OCI-M2 (cell line): Measurements from ENCODE around the gene SERTAD2.

Experiments
- DNase-seq: peaks from one replicate; lab custom pipeline; 2025; ENCODE audit not compliant: unreplicated experiment; lab: John Stamatoyannopoulos, UW

Gene SERTAD2

GRCh38 chr2:64649626-64650025 lies 4.1 kb downstream of the SERTAD2 start:
- no peak for DNase-seq

DNA sequence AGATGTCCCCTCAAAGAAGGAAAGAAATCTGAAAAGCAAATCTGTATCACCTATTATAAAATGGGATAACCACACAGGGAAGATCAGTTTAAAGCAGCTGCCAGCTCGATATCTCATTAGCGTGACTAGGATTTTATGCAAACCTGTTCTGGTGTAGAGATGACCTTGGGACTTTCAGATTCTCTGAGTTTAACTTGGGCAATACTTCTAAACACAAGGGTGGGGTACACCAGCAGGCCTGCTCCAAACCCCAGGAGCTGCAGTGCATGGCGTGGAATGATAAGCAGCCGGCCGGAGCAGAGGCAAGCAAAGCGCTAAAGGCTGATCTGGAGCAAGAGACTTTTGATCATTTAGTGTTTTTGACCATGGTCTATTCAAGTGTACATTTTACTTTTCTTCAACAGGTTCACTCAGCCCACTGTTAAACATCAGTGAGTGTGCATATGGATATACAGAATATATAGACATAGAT lies 4.7 kb downstream of the SERTAD2 start:
- DNase-seq, result no peak

DNA sequence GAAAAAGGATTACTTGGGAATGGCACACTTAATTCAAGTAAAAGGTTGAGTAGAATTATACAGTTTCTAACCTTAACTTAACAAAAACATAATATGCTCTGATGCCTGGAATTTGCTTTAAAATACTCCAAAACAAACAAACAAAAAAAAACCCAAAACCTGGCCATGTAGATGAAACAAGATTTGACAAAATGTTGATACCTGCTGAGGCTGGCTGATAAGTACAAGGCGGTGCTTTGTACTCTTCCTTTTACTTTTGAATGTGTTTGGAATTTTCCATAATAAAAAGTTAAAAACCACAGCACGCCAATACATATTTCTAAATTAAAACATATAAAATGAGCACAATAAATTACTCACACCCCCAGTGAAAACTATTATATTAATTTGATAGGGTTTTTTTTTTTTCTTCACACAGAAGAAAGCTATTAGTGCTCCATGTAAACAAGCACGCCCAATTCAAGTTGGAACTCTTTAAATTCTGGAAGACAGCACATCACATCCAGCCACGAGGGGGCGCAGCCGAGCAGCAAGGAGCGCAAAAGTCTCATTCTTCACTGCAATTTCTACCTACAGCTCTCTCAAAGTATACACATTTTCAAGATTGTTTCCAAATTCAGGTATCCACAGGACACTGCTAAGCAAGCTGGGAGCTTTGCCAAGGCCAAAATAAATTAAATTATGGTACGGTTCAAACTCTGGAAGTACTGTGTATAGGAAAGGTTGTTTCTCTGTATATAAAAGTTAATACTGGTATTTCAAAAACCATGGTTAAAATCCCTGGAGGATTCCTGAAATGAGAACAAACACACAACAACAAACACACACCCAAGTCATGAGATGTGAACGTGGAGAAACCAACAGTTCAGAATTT lies 7.5 kb downstream of the SERTAD2 start:
- DNase-seq, result peak; percentile 62

- peak; percentile 24 for DNase-seq
Measured at GRCh38 chr2:64644458-64645382, 9.0 kb downstream of the SERTAD2 start.

DNA sequence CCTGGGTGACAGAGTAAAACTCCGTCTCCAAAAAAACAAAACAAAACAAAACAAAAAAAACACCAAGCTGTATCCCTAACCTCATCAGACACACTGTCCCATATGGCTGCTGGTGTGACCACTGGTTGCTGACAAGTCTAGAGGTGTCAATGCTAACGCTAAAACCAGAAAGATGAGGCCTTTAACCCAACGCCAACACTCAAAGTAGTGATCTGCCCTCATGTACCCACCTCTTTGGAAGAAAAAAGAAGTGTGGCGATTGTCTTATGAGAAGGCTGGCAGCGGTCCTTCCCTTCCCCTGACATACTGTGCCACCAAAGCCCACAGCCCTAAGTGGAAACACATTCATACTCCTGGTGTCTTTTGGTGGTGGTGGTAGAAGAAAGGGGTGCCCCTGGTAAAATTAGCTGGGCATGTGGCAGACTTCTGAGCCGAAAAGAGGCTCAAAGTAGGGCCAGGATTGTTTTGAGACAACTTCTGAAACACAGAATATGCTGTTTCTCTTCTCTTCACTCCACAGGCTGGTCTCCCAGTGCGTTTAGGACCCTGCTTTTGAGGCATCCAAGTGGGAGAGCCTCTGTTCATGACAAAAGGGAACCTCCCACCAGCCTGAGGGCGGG lies 9.8 kb downstream of the SERTAD2 start:
- no peak for DNase-seq

DNA sequence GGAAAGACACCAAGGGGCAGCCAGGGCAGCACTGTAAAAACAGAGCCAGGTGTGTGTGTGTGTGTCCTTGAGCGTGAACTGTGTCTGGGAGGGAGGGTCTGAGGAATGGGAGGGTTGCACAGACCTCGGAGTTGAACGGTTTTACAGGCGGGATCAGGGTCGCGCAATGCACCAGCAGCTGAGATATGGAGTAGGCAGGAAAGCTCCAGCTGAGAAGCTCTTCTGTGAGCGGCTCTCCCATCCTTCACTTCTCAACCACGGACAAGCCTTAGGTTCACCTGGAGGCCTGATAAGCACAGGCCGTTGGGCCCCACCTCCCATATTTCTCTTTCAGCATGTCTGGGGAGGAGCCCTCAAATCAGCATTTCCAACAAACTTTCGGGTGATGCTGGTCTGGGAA lies 12.1 kb downstream of the SERTAD2 start:
- no peak for DNase-seq

- no peak for DNase-seq
Measured at GRCh38 chr2:64640153-64641044, 13.3 kb downstream of the SERTAD2 start.

- DNase-seq, result no peak
Measured at GRCh38 chr2:64639691-64640090, 14.0 kb downstream of the SERTAD2 start.

DNA sequence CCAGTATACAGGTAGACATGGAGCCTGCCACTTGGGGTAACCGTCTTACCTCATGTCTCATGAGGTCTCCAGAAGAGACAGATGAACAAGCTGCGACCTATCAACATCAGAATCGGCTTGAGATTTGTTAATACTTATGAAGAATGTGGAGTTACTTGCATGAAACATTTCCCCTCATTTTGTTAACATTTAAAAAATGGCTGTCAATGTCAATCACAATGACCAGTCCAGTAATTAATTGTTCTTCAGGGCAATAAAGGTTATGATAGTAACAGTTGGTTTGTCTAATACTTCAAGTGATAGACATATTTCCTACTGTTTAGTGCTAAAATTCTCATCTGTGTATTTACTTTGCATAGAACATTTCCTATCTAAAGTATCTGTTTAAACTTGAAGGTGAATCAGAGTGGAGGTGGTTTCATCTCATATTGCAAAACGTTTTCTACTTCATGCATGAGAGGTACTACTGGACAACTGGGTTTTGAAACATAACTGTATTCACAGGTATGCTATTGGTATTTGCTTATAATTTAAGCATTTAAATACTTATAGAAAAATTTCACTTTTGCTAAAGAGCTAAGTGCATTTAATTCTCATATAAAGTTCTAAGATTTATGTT lies 15.1 kb downstream of the SERTAD2 start:
- DNase-seq, result no peak

GRCh38 chr2:64637931-64638330 lies 15.8 kb downstream of the SERTAD2 start:
- DNase-seq, result no peak

DNA sequence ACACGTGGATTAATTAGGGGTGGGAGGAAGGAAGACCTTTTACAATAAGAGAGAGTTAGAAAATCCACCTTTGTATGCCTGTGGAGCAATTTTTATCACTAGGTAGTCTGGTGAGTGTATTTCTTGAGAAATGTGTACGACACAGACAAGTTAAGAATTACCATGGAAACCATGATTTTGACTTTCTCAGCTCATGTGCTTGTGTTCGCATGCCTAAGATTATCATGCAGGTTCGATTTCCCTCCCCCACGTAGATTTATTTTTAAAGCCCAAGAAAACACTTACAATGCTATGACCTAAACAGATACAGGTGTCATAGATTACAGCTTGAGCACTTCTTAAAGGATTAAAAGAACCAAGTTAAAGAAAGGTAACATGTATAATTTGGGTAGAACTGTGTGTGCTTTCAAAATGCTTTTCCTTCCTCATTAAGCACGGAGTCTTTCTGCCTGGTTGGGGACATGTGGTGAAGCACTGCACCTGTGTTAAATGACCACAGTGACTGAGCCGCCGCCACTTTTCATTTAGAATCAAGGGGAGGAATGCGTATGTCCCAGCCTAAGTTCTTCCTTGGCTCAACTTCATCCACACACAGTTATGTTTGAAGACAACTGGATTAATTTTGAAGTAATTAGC lies 16.6 kb downstream of the SERTAD2 start:
- no peak for DNase-seq

DNA sequence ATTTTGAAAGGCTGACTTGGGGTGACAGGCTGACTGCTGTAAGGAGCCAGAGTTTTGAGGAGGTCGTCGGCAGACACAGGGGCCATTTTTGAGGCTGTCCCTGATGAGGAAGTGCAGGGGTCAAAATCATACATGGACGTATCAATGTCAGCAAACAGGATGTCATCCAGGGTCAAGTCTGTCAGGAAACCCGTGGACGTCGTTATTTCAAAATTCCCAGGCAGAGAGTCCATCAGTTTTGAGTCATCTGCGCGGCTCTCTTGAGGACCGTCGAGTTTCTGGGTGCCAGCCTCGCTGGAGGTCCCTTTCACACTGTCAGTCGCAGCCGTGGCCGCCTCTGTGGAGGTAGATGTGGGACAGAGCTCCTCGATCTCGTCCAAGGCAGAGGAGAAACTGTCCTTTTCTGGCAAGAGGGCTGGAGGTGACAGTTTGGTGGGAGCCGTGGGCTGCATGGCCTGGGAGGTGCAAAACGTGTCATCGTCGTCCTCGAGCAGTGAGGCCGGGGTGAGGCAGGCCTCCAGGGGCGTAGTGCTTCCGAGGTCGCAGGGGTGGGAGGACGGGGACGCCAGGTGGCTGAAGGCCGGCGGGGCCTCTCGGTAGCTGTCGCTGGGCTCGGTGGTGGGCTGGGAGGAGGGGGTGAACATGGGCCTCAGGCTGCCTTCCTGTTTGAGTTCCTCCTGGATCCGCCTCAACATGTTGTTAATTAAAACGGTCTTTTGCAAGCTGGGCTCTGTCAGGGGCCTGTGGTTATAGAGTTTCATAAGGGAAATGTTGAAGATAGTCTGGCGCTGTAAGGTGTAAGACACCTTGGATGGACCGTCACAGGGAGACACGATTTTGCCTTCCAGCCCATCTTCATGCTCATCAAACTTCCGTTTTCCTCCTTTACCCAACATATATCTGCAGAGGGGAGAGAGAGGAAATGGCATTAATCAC lies 17.5 kb downstream of the SERTAD2 start:
- no peak for DNase-seq

- no peak for DNase-seq
Measured at GRCh38 chr2:64634345-64635267, 19.1 kb downstream of the SERTAD2 start.

DNA sequence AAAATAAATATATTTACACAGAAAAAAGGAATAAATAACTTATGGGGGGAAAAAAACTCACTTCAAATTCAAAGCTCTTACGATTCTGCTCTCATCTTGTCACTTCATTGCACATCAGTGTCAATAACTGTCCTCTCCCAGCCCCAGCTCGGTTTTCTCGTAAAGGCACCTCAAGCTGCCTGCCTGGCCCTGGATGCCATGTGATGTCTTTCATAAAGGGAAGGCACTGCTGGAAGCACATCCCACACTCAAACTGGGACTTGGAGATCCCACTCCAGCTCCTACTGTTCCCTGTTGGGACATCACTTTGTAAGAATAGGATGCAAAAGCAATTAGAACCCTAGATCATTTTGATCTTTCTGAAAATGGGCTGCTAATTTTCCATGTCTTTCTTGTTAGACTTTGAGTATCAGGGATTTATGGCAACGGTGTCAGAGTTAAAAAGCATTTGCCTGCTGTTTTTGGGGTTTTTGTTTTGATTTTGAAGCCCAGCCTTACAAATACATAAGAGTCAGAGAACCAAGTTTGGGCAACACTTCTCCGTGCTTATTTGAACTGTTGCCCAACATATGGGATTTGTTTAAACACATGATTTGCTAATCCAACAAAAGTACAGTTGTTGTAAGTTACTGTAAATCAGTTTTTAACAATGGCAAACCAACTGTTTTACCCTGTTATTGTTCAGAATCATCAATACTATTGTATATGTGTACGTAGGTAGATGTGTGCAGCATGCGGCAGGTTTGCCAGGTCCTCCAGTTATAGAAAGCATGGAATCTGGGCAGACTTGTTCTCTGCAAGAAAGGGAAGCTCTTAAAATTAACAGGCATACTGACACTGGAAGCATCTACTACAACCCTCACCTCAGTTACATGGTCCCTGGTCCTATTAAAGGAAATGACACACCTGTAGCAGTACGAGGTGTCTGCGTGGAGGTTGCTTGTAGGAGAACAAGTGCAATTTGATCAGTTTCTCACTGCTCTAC lies 20.6 kb downstream of the SERTAD2 start:
- no peak for DNase-seq

- DNase-seq, result no peak
Measured at GRCh38 chr2:64631771-64632170, 21.9 kb downstream of the SERTAD2 start.

DNA sequence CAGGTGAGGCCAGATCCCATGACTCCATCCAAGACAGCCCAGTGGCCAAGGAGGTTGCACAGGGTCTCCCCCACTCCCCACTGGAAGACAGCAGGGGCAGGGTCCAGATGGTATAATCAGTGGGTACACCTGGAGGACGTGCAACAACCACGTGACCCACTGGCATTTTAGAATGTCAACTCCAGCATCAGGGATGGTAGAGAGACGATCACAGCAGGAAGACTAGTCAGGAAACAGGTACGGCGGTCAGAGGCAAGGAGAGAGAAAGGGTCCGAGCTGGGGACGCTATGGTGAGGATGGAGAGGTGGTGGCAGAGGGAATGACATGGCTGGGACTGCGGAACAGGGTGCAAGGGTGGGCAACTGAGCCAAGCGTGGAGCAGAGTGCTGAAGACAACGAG lies 23.0 kb downstream of the SERTAD2 start:
- DNase-seq, result no peak
